H1 (cell line): Measurements from ENCODE around the gene USHBP1. TPM values are rescaled to one million over a fixed set of nuclear protein-coding genes. Genes with fewer than 3 reads are reported as not detected.

ENCODE experiments used
- CTCF ChIA-PET: fragments of 300-600 bp; sonication (Branson Sonifier 250); formaldehyde crosslinking; loops from one replicate; lab custom pipeline; 2021; ENCODE audit not compliant: partially characterized antibody; lab: Charles Lee
- POLR2A ChIA-PET: fragments of 300-600 bp; sonication (Branson Sonifier 250); formaldehyde crosslinking; loops from one replicate; lab custom pipeline; 2021; ENCODE audit warnings: inconsistent platforms; ENCODE audit not compliant: partially characterized antibody; lab: Charles Lee
- DNase-seq, 2 experiments: peaks; one replicate each; pipeline versions ENCODE4 v3.0.0 to v3.0.0-alpha.2; 2010 to 2022; ENCODE audit warnings: low spot score in 2 of 2, low read depth in 1 of 2, mixed read lengths in 1 of 2
- FAIRE-seq: peaks from 2 replicates; lab custom pipeline; 2011; peaks lifted over from hg19 to GRCh38; lab: Jason Lieb, UNC
- H2AFZ ChIP-seq: 2 replicates; pipeline ENCODE4 v1.8.1; 2012; ENCODE audit warnings: low read length, inconsistent platforms
- H2AK5ac ChIP-seq: 2 replicates; pipeline ENCODE4 v1.6.1; 2013; ENCODE audit warnings: low read depth, low read length
- H2BK120ac ChIP-seq: replicated peaks from 2 replicates; pipeline ENCODE3; 2013; ENCODE audit warnings: low read depth, low read length, inconsistent platforms
- H2BK12ac ChIP-seq: 2 replicates; pipeline ENCODE4 v1.6.1; 2013; ENCODE audit warnings: low read depth, low read length
- H2BK15ac ChIP-seq: 2 replicates; pipeline ENCODE4 v1.6.1; 2013; ENCODE audit warnings: low read length
- H2BK20ac ChIP-seq: 2 replicates; pipeline ENCODE4 v1.6.1; 2013; ENCODE audit warnings: low read length
- H2BK5ac ChIP-seq: 2 replicates; pipeline ENCODE4 v1.6.1; 2013; ENCODE audit warnings: low read depth, low read length
- H3K14ac ChIP-seq: 2 replicates; pipeline ENCODE4 v1.6.1; 2013; ENCODE audit warnings: inconsistent platforms; ENCODE audit not compliant: insufficient read length
- H3K18ac ChIP-seq: 2 replicates; pipeline ENCODE4 v1.6.1; 2013; ENCODE audit warnings: low read length; ENCODE audit errors: extremely low read depth
- H3K23ac ChIP-seq: 2 replicates; pipeline ENCODE4 v1.6.1; 2013; ENCODE audit warnings: inconsistent platforms; ENCODE audit not compliant: insufficient read length
- H3K23me2 ChIP-seq: 2 replicates; pipeline ENCODE4 v1.6.1; 2013; ENCODE audit warnings: low read depth, low read length
- H3K27ac ChIP-seq: 2 replicates; pipeline ENCODE4 v1.6.1; 2011; ENCODE audit warnings: low read depth, low read length, inconsistent platforms
- H3K27me3 ChIP-seq, 4 experiments: replicated peaks in 1 of 4; 1 replicate in 1 of 4; 2 replicates in 3 of 4; pipeline versions ENCODE4 v1.6.1 to v1.8.1; 2011 to 2013; ENCODE audit warnings: low read length in 3 of 4, mild to moderate bottlenecking in 3 of 4, inconsistent platforms in 2 of 4, mixed read lengths in 2 of 4, moderate library complexity in 1 of 4; ENCODE audit not compliant: control insufficient read depth in 3 of 4, insufficient read depth in 3 of 4; ENCODE audit errors: extremely low read depth in 1 of 4
- H3K36me3 ChIP-seq, 4 experiments: 2 replicates each; pipeline versions ENCODE4 v1.6.1 to v1.8.1; 2011 to 2013; ENCODE audit warnings: mild to moderate bottlenecking in 4 of 4, low read length in 3 of 4, moderate library complexity in 2 of 4, control low read depth in 1 of 4, inconsistent platforms in 1 of 4; ENCODE audit not compliant: insufficient read depth in 4 of 4, control insufficient read depth in 2 of 4
- H3K4ac ChIP-seq: replicated peaks from 2 replicates; pipeline ENCODE3; 2013; ENCODE audit warnings: low read length, low read depth, mixed read lengths, inconsistent platforms; ENCODE audit not compliant: insufficient read length
- H3K4me1 ChIP-seq, 4 experiments: replicated peaks in 1 of 4; 1 replicate in 1 of 4; 2 replicates in 3 of 4; pipeline versions ENCODE4 v1.6.1 to v1.8.1; 2011 to 2013; ENCODE audit warnings: low read length in 3 of 4, inconsistent platforms in 2 of 4, mixed read lengths in 1 of 4; ENCODE audit not compliant: insufficient read depth in 4 of 4, control insufficient read depth in 3 of 4
- H3K4me2 ChIP-seq, 2 experiments: 2 replicates each; pipeline versions ENCODE4 v1.6.1 to v1.8.1; 2011 to 2013; ENCODE audit warnings: low read depth in 2 of 2, low read length in 2 of 2, control low read depth in 1 of 2, inconsistent platforms in 1 of 2, mild to moderate bottlenecking in 1 of 2; ENCODE audit not compliant: insufficient read depth in 1 of 2
- H3K4me3 ChIP-seq, 4 experiments: fragments of 200-600, 300-600 bp in 1 of 4; sonication (generic), shearing (Covaris generic), sonication (Bioruptor Twin) in 1 of 4; 2 replicates each; pipeline versions ENCODE4 v1.5.1 to v1.8.1; 2011 to 2016; ENCODE audit warnings: low read length in 4 of 4, low read depth in 3 of 4, control low read depth in 2 of 4, inconsistent platforms in 2 of 4, mild to moderate bottlenecking in 2 of 4, mixed read lengths in 1 of 4, moderate library complexity in 1 of 4; ENCODE audit not compliant: insufficient read depth in 2 of 4; ENCODE audit errors: extremely low read depth in 1 of 4
- H3K56ac ChIP-seq: replicated peaks from 2 replicates; pipeline ENCODE3; 2013; ENCODE audit warnings: low read depth, mild to moderate bottlenecking, mixed read lengths, low read length, inconsistent platforms; ENCODE audit not compliant: insufficient read length
- H3K79me1 ChIP-seq: 2 replicates; pipeline ENCODE4 v1.6.1; 2013; ENCODE audit warnings: low read depth, low read length, control low read depth
- H3K79me2 ChIP-seq, 2 experiments: 2 replicates each; pipeline versions ENCODE4 v1.6.1 to v1.8.1; 2012 to 2013; ENCODE audit warnings: low read length in 2 of 2, mild to moderate bottlenecking in 2 of 2, inconsistent platforms in 1 of 2; ENCODE audit not compliant: insufficient read depth in 2 of 2, control insufficient read depth in 1 of 2
- H3K9ac ChIP-seq, 4 experiments: replicated peaks in 1 of 4; 1 replicate in 1 of 4; 2 replicates in 3 of 4; pipeline versions ENCODE4 v1.6.1 to v1.8.1; 2011 to 2013; ENCODE audit warnings: low read depth in 3 of 4, low read length in 3 of 4, control low read depth in 2 of 4, mild to moderate bottlenecking in 2 of 4, moderate library complexity in 2 of 4, inconsistent platforms in 1 of 4; ENCODE audit errors: extremely low read depth in 1 of 4
- H3K9me3 ChIP-seq, 2 experiments: 2 replicates each; pipeline versions ENCODE4 v1.6.1 to v1.8.1; 2012 to 2013; ENCODE audit warnings: mild to moderate bottlenecking in 2 of 2, moderate library complexity in 2 of 2, control low read depth in 1 of 2, inconsistent platforms in 1 of 2, low read depth in 1 of 2, low read length in 1 of 2, mixed read lengths in 1 of 2; ENCODE audit not compliant: insufficient read depth in 2 of 2
- H4K20me1 ChIP-seq, 2 experiments: replicated peaks in 1 of 2; 2 replicates each; pipeline versions ENCODE3 to v1.8.1; 2011 to 2013; ENCODE audit warnings: inconsistent platforms in 2 of 2, low read length in 2 of 2, mild to moderate bottlenecking in 1 of 2; ENCODE audit not compliant: insufficient read depth in 2 of 2, control insufficient read depth in 1 of 2
- H4K5ac ChIP-seq: 2 replicates; pipeline ENCODE4 v1.6.1; 2013; ENCODE audit warnings: low read length, low read depth, mixed read lengths, inconsistent platforms; ENCODE audit not compliant: insufficient read length
- H4K8ac ChIP-seq: 2 replicates; pipeline ENCODE4 v1.8.0; 2013; ENCODE audit warnings: mild to moderate bottlenecking, moderate library complexity, low read length, inconsistent platforms; ENCODE audit not compliant: insufficient read depth; ENCODE audit errors: extremely low read depth
- H4K91ac ChIP-seq: replicated peaks from 2 replicates; pipeline ENCODE3; 2013; ENCODE audit warnings: low read length, mixed read lengths, inconsistent platforms; ENCODE audit not compliant: insufficient read length
- BRCA1 ChIP-seq: IDR thresholded peaks from 2 replicates; pipeline ENCODE4 v1.6.1; 2012; ENCODE audit warnings: low read depth, low read length, improper control_type of control experiment
- CBX5 ChIP-seq: fragments of 300-800, 300-1000 bp; sonication (generic); IDR thresholded peaks from 2 replicates; pipeline ENCODE4 v1.7.1; 2016; ENCODE audit warnings: antibody characterized with exemption, low read length, low read depth
- CHD1 ChIP-seq: IDR thresholded peaks from 2 replicates; pipeline ENCODE4 v1.6.1; 2012; ENCODE audit warnings: low read depth, low read length, improper control_type of control experiment
- CTBP2 ChIP-seq: IDR thresholded peaks from 2 replicates; pipeline ENCODE4 v1.7.0; 2011; ENCODE audit warnings: borderline replicate concordance, mild to moderate bottlenecking, moderate library complexity, mixed read lengths, low read length; ENCODE audit not compliant: insufficient read depth, insufficient read length
- JUN ChIP-seq: IDR thresholded peaks from 2 replicates; pipeline ENCODE4 v1.6.1; 2011; ENCODE audit warnings: low read depth, mild to moderate bottlenecking, improper control_type of control experiment, low read length
- KDM4A ChIP-seq: IDR thresholded peaks from one replicate; pipeline ENCODE4 v1.7.1; 2012; ENCODE audit warnings: low read depth, mild to moderate bottlenecking, moderate library complexity, low read length, inconsistent platforms; ENCODE audit not compliant: severe bottlenecking
- POU5F1 ChIP-seq: IDR thresholded peaks from 2 replicates; pipeline ENCODE4 v1.6.1; 2011; ENCODE audit warnings: low read depth, mild to moderate bottlenecking, low read length, moderate library complexity
- RAD21 ChIP-seq, 2 experiments: IDR thresholded peaks in 1 of 2; conservative IDR thresholded peaks in 1 of 2; 2 replicates each; pipeline ENCODE4 v1.6.1; 2011; ENCODE audit warnings: low read depth in 2 of 2, low read length in 2 of 2, improper control_type of control experiment in 1 of 2, inconsistent platforms in 1 of 2, mild to moderate bottlenecking in 1 of 2, moderate library complexity in 1 of 2
- WGBS, 2 experiments: shearing (Covaris generic) in 1 of 2; methylation state at CpG; one replicate each; pipeline versions ENCODE4 v1.1.6 to v1.1.7; 2013 to 2015; ENCODE audit warnings: low lambda C conversion rate in 2 of 2, mixed read lengths in 2 of 2, inconsistent platforms in 1 of 2, low coverage in 1 of 2, missing lambda C conversion rate in 1 of 2; ENCODE audit not compliant: insufficient replicate concordance in 2 of 2, insufficient coverage in 1 of 2, insufficient read length in 1 of 2; ENCODE audit errors: extremely low coverage in 1 of 2, missing lambda C conversion rate in 1 of 2; 5-methylcytosine and 5-hydroxymethylcytosine counted together
- polyA plus RNA-seq, 7 experiments: library from polyadenylated mRNA; depleted of rRNA in 3 of 7; stranded (reverse) in 5 of 7; unstranded in 2 of 7; fragments of >200 nt in 5 of 7; fragments of 200-250 nt in 2 of 7; gene quantifications; 1 replicate in 5 of 7; 2 replicates in 1 of 7; 4 replicates in 1 of 7; pipeline versions ENCODE4 v1.2.1 to v1.2.3, GENCODE V29; 2011 to 2013; ENCODE audit warnings: missing spikeins in 2 of 7, mixed read lengths in 2 of 7
- total RNA-seq: library from RNA; stranded (reverse); fragmentation: NEBNext Ultra II Directional; extraction: Animal tissue kit (Norgen Biotek cat#: 25700); gene quantifications from 2 replicates; pipeline ENCODE4 v1.2.1, GENCODE V29; 2021
- TF ChIP-seq, protein P1 (sequence below), 3 experiments: IDR thresholded peaks; 1 replicate in 2 of 3; 2 replicates in 1 of 3; pipeline versions ENCODE4 v1.5.1 to v1.6.1; 2011; ENCODE audit warnings: low read length in 3 of 3, mild to moderate bottlenecking in 3 of 3, inconsistent platforms in 2 of 3, low read depth in 1 of 3, moderate library complexity in 1 of 3; ENCODE audit not compliant: insufficient read depth in 1 of 3; ENCODE audit errors: control extremely low read depth in 1 of 3

The USHBP1 gene
- total and polyA plus RNA-seq, 2 of the 8 experiments (the other 6 are each of a cell fraction or from before 2014, with no cell fraction given) = 5.0 to 7.5 TPM

DNA sequence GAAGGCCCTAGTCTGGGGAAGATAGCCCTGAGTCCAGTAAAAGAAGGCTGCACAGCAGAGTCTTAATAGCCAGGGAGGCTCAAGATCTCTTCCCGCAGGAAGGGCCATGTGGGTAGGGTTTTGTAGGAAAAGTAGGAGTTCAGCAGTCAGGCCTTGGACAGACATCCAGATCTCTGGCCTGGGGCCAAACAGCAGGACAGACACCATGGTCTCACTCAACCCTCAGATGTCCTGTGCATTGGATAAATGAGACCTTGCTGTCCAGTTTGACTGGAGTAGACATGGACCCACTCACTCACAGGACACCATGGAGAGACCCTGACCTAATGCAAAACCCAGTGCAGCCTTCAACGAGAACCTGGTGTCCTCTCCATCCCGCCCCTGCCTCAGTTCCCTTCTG lies 34.7 kb downstream of the USHBP1 start:
- H3K14ac ChIP-seq = no peak overlapping the region
- peaks cover 12% of the 10 kb centered on the region for H3K79me1 ChIP-seq
- no peak overlapping the region for H3K23ac ChIP-seq
- H3K9ac ChIP-seq = no peak overlapping the region
- H3K4me3 ChIP-seq = no peak overlapping the region
- FAIRE-seq = no peak
- no peak overlapping the region; the same call in 1 of the 2 replicates for H3K27ac ChIP-seq
- peaks cover 9 to 19% of the 10 kb centered on the region in 2 experiments for H4K20me1 ChIP-seq
- no peaks in the 10 kb centered on the region for H3K9me3 ChIP-seq
- peaks cover under 1 to 29% of the 10 kb centered on the region in 2 experiments; a peak in 3 of 4 replicates for H3K79me2 ChIP-seq
- H3K56ac ChIP-seq = no peak overlapping the region
- H3K23me2 ChIP-seq = peaks cover 1% of the 10 kb centered on the region; the same call in 1 of the 2 replicates
- no peak overlapping the region for H4K91ac ChIP-seq
- POLR2A ChIA-PET = interaction anchor here (0.8 to 12.3 kb wide), 7 partner anchors 9 to 63 kb away, joined by 3 to 118 read pairs (median 6); partner anchors contain the start of genes ANKLE1, NR2F6, USE1 and USHBP1
- H2AFZ ChIP-seq = no peak overlapping the region
- H3K4me2 ChIP-seq = no peak overlapping the region
- H4K5ac ChIP-seq = no peak overlapping the region
- DNase-seq = no peak
- no peak overlapping the region for H3K4ac ChIP-seq
- H4K8ac ChIP-seq = no peak overlapping the region
- CTCF ChIA-PET = interaction anchor here (0.8 to 2.9 kb wide), 4 partner anchors 13 to 53 kb away, joined by 3 to 8 read pairs (median 4); partner anchors contain the start of gene ANKLE1
- no peak overlapping the region for H2BK120ac ChIP-seq
- no peak overlapping the region for H2BK5ac ChIP-seq
- no peak overlapping the region for H2BK12ac ChIP-seq
- no peak overlapping the region for H2BK20ac ChIP-seq
- no peak overlapping the region for H2AK5ac ChIP-seq
- H3K36me3 ChIP-seq = peaks cover 4 to 34% (median 13%) of the 10 kb centered on the region in 4 experiments; a peak in 7 of 8 replicates
- no peaks in the 10 kb centered on the region for H3K27me3 ChIP-seq
- peaks cover 0 to 4% (median 4%) of the 10 kb centered on the region in 4 experiments; a peak in 6 of 7 replicates for H3K4me1 ChIP-seq
- no peak overlapping the region for H3K18ac ChIP-seq
- WGBS, 2 experiments = 100% methylated on average over 3 of the region's 3 CpGs; no CpG with 5 or more reads in 1 of the 2 experiments
- H2BK15ac ChIP-seq = no peak overlapping the region
- TF ChIP-seq CHD1 (no peak), CTBP2 (no peak), JUN (no peak), POU5F1 (no peak), BRCA1 (no peak), CBX5 (no peak), KDM4A (no peak), RAD21 (IDR thresholded peaks at IDR 0.05 in 1 of 2, conservative IDR thresholded peaks at IDR 0.05 in 1 of 2; ENCODE audit: low read depth in 2 of 2, low read length in 2 of 2) (no peak)
- TF ChIP-seq, protein P1, sequence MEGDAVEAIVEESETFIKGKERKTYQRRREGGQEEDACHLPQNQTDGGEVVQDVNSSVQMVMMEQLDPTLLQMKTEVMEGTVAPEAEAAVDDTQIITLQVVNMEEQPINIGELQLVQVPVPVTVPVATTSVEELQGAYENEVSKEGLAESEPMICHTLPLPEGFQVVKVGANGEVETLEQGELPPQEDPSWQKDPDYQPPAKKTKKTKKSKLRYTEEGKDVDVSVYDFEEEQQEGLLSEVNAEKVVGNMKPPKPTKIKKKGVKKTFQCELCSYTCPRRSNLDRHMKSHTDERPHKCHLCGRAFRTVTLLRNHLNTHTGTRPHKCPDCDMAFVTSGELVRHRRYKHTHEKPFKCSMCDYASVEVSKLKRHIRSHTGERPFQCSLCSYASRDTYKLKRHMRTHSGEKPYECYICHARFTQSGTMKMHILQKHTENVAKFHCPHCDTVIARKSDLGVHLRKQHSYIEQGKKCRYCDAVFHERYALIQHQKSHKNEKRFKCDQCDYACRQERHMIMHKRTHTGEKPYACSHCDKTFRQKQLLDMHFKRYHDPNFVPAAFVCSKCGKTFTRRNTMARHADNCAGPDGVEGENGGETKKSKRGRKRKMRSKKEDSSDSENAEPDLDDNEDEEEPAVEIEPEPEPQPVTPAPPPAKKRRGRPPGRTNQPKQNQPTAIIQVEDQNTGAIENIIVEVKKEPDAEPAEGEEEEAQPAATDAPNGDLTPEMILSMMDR (IDR thresholded peaks at IDR 0.05; ENCODE audit: control extremely low read depth in 1 of 3, insufficient read depth in 1 of 3, low read depth in 1 of 3, low read length in 3 of 3) = no peak
